ENCODE data around the gene IL34. TPM values are rescaled to one million over a fixed set of nuclear protein-coding genes. Genes with fewer than 3 reads are reported as not detected.

IL34 gene
- polyA plus RNA-seq, 1 donor (not counting 4 experiments of a cell fraction or from before 2014, with no cell fraction given) = 0.08 TPM

- Histone ChIP-seq H3K9me3 (ENCODE audit: control insufficient read depth, low read depth, low read length) (no peaks in the 10 kb centered on the region), H3K36me3 (ENCODE audit: control insufficient read depth in 2 of 2, extremely low read depth in 1 of 2, insufficient read depth in 2 of 2, low read length in 2 of 2) (no peaks in the 10 kb centered on the region), H3K4me3 (ENCODE audit: control insufficient read depth in 2 of 3, extremely low read depth in 1 of 3, insufficient read depth in 2 of 3, low read depth in 1 of 3, low read length in 3 of 3) (no peak overlapping the region), H3K4me2 (ENCODE audit: control insufficient read depth, extremely low read depth, insufficient read depth, low read depth, low read length) (no peak overlapping the region), H3K27ac (ENCODE audit: control insufficient read depth, insufficient read depth, low read length) (no peak overlapping the region), H4K20me1 (ENCODE audit: control insufficient read depth, extremely low read depth, insufficient read depth, low read length) (peaks cover 3% of the 10 kb centered on the region), H3K4me1 (ENCODE audit: control insufficient read depth, extremely low read depth, insufficient read depth, low read length) (no peaks in the 10 kb centered on the region), H3K79me2 (ENCODE audit: control insufficient read depth, insufficient read depth, low read length) (no peaks in the 10 kb centered on the region), H3K9ac (ENCODE audit: control insufficient read depth, extremely low read depth, insufficient read depth, low read length) (no peak overlapping the region), H2AFZ (ENCODE audit: control insufficient read depth, low read length) (no peak overlapping the region), H3K9me1 (ENCODE audit: control insufficient read depth, extremely low read depth, insufficient read depth, low read length) (no peaks in the 10 kb centered on the region), H3K27me3 (ENCODE audit: control insufficient read depth, extremely low read depth, insufficient read depth, low read length) (no peaks in the 10 kb centered on the region)
- TF ChIP-seq, protein P1, sequence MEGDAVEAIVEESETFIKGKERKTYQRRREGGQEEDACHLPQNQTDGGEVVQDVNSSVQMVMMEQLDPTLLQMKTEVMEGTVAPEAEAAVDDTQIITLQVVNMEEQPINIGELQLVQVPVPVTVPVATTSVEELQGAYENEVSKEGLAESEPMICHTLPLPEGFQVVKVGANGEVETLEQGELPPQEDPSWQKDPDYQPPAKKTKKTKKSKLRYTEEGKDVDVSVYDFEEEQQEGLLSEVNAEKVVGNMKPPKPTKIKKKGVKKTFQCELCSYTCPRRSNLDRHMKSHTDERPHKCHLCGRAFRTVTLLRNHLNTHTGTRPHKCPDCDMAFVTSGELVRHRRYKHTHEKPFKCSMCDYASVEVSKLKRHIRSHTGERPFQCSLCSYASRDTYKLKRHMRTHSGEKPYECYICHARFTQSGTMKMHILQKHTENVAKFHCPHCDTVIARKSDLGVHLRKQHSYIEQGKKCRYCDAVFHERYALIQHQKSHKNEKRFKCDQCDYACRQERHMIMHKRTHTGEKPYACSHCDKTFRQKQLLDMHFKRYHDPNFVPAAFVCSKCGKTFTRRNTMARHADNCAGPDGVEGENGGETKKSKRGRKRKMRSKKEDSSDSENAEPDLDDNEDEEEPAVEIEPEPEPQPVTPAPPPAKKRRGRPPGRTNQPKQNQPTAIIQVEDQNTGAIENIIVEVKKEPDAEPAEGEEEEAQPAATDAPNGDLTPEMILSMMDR (optimal IDR thresholded peaks at IDR 0.05 in 1 of 3, IDR thresholded peaks at IDR 0.05 in 1 of 3, conservative IDR thresholded peaks at IDR 0.05 in 1 of 3; ENCODE audit: extremely low read depth in 1 of 3, insufficient read depth in 2 of 3, low read length in 3 of 3) = no peak
- no peak for TF ChIP-seq EZH2 (IDR thresholded peaks at IDR 0.05; ENCODE audit: low read length)
- FAIRE-seq = no peak
- dilution Hi-C loops (cut with MboI; ENCODE audit: extremely low pct_ligation_motif_present, low sequenced_read_pairs) = no loop called here
- no peak for DNase-seq (ENCODE audit: low read depth, low spot score)
Observed at GRCh38 chr16:70648606-70649005, 2.2 kb downstream of the IL34 start.

DNA sequence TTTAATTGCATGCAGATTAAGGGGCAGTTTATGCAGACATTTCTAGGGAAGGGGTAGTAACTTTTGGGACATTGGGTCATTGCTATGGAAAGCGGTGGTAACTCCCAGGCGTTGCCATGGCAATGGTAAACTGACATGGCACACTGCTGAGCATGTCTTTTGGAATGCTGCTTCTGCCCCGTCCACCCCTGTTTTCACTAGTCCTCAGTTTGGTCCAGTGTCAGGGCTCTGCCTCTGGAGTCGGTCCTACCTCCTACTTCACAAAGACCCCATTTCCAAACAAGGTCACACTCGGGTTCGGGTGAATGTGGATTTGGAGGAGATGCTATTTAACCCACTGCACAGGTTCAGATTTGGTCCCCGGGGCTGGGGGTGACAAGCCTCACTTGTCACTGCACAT lies 2.9 kb downstream of the IL34 start:
- no peak for FAIRE-seq
- dilution Hi-C loops (cut with MboI; ENCODE audit: extremely low pct_ligation_motif_present, low sequenced_read_pairs) = no loop called here
- no peak overlapping the region for H3K27ac ChIP-seq (ENCODE audit: control insufficient read depth, insufficient read depth, low read length)

More for the DNA sequence above, 2.9 kb downstream of the IL34 start:
- H3K4me2 ChIP-seq (ENCODE audit: control insufficient read depth, extremely low read depth, insufficient read depth, low read depth, low read length) = no peak overlapping the region
- no peak for DNase-seq (ENCODE audit: low read depth, low spot score)
- no peaks in the 10 kb centered on the region for H3K9me3 ChIP-seq (ENCODE audit: control insufficient read depth, low read depth, low read length)
- H3K36me3 ChIP-seq (ENCODE audit: control insufficient read depth in 2 of 2, extremely low read depth in 1 of 2, insufficient read depth in 2 of 2, low read length in 2 of 2) = no peaks in the 10 kb centered on the region
- H2AFZ ChIP-seq (ENCODE audit: control insufficient read depth, low read length) = no peak overlapping the region
- peaks cover 3% of the 10 kb centered on the region for H4K20me1 ChIP-seq (ENCODE audit: control insufficient read depth, extremely low read depth, insufficient read depth, low read length)
- no peak overlapping the region for H3K4me3 ChIP-seq (ENCODE audit: control insufficient read depth in 2 of 3, extremely low read depth in 1 of 3, insufficient read depth in 2 of 3, low read depth in 1 of 3, low read length in 3 of 3)
- H3K9me1 ChIP-seq (ENCODE audit: control insufficient read depth, extremely low read depth, insufficient read depth, low read length) = no peaks in the 10 kb centered on the region
- TF ChIP-seq, protein P1 (optimal IDR thresholded peaks at IDR 0.05 in 1 of 3, IDR thresholded peaks at IDR 0.05 in 1 of 3, conservative IDR thresholded peaks at IDR 0.05 in 1 of 3; ENCODE audit: extremely low read depth in 1 of 3, insufficient read depth in 2 of 3, low read length in 3 of 3) = no peak
- no peak for TF ChIP-seq EZH2 (IDR thresholded peaks at IDR 0.05; ENCODE audit: low read length)
- peaks cover 5% of the 10 kb centered on the region for H3K4me1 ChIP-seq (ENCODE audit: control insufficient read depth, extremely low read depth, insufficient read depth, low read length)
- no peaks in the 10 kb centered on the region for H3K27me3 ChIP-seq (ENCODE audit: control insufficient read depth, extremely low read depth, insufficient read depth, low read length)
- H3K79me2 ChIP-seq (ENCODE audit: control insufficient read depth, insufficient read depth, low read length) = no peaks in the 10 kb centered on the region
- no peak overlapping the region for H3K9ac ChIP-seq (ENCODE audit: control insufficient read depth, extremely low read depth, insufficient read depth, low read length)
